Activated CD8-positive, alpha-beta T cell treated with anti-CD3 and anti-CD28 coated beads, Interleukin-2, amount 10 ng/mL, durations not matched to agents 7 days and 5 days (primary cell): ENCODE data around the gene RXFP2. TPM values are rescaled to one million over a fixed set of nuclear protein-coding genes. Genes with fewer than 3 reads are reported as not detected.
A peak's percentile ranks its signal among the peaks of the same experiment; 100 is the strongest.

ENCODE experiments used
- ATAC-seq: fragments of 150-1000 bp; cut with Tn5 transposase; one replicate; pipeline ENCODE4 v1.10.0; 2021; ENCODE audit warnings: moderate library complexity
- CTCF ChIA-PET: fragments of 350-600 bp; sonication (Branson Sonifier 250); formaldehyde crosslinking; loops from one replicate; lab custom pipeline; 2021; ENCODE audit warnings: antibody characterized with exemption; lab: Charles Lee
- POLR2A ChIA-PET: fragments of 350-600 bp; sonication (Branson Sonifier 250); formaldehyde crosslinking; loops from one replicate; lab custom pipeline; 2021; ENCODE audit warnings: antibody characterized with exemption; lab: Charles Lee
- DNase-seq: peaks from one replicate; pipeline ENCODE4 v3.0.0-alpha.2; 2020
- H3K27ac Mint-ChIP-seq: one replicate; pipeline ENCODE4 v1.8.0; 2021; ENCODE audit warnings: mild to moderate bottlenecking, mixed read lengths
- H3K27me3 Mint-ChIP-seq: one replicate; pipeline ENCODE4 v1.8.0; 2021; ENCODE audit warnings: low read depth, mixed read lengths
- H3K36me3 Mint-ChIP-seq: one replicate; pipeline ENCODE4 v1.8.0; 2021; ENCODE audit warnings: low read depth, mixed read lengths
- H3K4me1 Mint-ChIP-seq: one replicate; pipeline ENCODE4 v1.8.0; 2021; ENCODE audit warnings: low read depth, mixed read lengths
- H3K4me3 Mint-ChIP-seq: one replicate; pipeline ENCODE4 v1.8.0; 2021; ENCODE audit warnings: mild to moderate bottlenecking, mixed read lengths
- H3K9me3 Mint-ChIP-seq: one replicate; pipeline ENCODE4 v1.8.0; 2022; ENCODE audit warnings: mixed read lengths; ENCODE audit not compliant: insufficient read depth
- total RNA-seq, 2 experiments: library from RNA; stranded (reverse); gene quantifications; one replicate each; pipeline ENCODE4 v1.2.3, GENCODE V29; 2021

The RXFP2 gene
- total RNA-seq, 2 experiments from 2014 or later = not detected

DNA sequence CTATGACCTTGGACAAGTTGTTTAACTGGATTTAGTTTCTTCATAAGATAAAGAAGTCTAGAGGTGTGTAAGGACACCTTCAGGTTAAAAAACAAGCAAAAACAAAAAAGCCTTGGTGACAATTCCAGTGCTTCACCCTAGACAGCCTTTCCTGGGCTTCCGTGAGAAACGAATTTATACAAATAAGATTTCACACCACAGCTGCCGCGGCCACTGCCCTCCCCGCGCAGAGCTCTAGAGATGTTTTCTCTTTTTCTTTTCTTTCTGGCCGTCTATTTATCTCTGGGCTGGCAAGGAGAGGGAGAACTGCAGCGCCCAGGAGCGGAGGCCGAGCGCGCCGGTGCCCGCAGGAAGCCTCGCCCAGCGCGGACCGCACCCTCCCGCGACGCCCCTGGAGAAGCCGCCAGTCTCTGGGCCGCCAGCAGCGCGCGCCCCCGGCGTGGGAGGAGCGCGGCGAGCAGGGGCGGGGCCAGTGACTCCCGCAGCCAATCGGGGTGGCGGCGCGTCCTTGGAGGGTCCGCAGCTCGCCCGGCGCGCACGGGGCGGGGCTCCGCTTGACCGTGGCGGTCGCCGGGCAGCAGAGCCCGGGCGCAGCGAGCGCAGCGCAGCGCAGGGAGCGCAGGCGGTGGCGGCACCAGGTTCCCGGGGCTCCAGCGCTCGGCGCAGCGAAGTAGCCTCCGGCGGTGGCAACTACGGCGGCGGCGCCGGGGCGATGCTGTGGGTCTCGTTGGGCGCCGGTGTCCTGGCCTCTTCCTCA lies 107.0 kb downstream of the RXFP2 start:
- DNase-seq (peak; percentile 76), ATAC-seq (peak; percentile 99)
- POLR2A ChIA-PET = interaction anchor here (0.6 kb wide), 1 partner anchor 517 kb away, joined by 3 read pairs; no protein-coding TSS in a partner anchor
- peak overlapping the region; percentile 75 for H3K4me3 Mint-ChIP-seq
- CTCF ChIA-PET = no interaction called here
- H3K9me3 Mint-ChIP-seq = no peaks in the 10 kb centered on the region
- peaks cover 13% of the 10 kb centered on the region for H3K4me1 Mint-ChIP-seq
- no peaks in the 10 kb centered on the region for H3K36me3 Mint-ChIP-seq
- H3K27ac Mint-ChIP-seq = no peak overlapping the region
- H3K27me3 Mint-ChIP-seq = peaks cover 42% of the 10 kb centered on the region

DNA sequence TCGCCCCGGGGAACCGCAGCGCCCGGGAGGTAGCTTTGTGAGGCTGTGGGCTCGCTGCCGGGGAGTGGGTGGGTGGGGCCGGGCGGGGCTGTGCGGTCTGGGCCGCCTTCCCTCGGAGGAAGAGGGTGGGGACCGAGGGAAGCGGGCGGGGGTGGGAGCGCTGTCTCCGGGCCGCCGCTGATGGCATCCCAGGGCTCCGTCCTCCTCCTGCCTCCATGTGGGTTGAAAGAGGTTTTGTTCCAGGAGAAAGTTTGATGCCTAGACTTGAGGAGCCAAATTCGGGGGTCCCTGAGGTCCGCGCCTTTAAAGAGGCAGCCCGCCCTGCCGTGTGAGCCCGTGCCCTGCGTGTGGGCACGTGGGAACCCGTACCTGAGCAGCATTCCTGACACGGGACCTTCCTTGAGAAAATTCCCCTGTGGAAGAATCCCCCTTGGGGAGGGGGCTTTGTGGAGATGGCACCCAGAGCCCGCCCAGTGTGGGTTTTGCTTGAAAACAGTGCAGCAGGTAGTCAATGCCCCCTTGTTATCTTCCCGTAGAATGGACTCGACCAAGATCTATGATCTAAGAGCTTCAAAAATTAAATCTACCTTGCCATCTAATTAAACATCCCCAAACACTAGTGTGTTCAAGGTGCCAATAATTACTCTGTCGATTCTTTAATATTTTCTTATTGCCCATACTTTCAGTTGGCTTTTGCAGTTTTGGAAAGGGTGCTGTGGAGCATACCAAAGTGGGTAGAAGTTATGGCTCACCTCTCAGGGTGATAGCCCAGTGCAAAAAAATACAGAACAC lies 107.8 kb downstream of the RXFP2 start:
- Mint-ChIP-seq H3K4me3 (peak overlapping the region; percentile 62), H3K36me3 (no peaks in the 10 kb centered on the region), H3K27me3 (peaks cover 42% of the 10 kb centered on the region), H3K27ac (no peak overlapping the region), H3K4me1 (peaks cover 13% of the 10 kb centered on the region), H3K9me3 (no peaks in the 10 kb centered on the region)
- CTCF ChIA-PET = no interaction called here
- ATAC-seq (peak; percentile 38), DNase-seq (no peak)
- POLR2A ChIA-PET = no interaction called here

DNA sequence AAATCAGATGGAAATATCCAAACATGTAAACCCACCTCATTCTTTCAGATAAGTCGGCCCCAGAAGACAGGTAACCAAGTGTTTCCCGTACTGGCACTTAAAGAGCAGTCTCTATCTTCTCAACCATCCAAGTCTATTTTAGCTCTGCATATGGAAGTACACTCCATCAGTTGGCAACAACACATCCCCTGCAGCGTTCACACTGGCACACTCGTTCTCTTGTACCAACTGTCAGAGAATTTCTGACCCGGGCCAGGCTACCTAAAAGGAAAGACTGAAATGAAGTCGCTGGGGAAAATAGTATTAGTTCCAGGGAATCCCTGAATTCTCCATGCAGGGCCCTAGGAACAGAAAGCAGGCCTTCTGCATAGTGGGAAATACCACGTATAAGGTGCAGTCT lies 109.3 kb downstream of the RXFP2 start:
- no peak overlapping the region for H3K4me3 Mint-ChIP-seq
- ATAC-seq (no peak), DNase-seq (no peak)
- peaks cover 39% of the 10 kb centered on the region for H3K27me3 Mint-ChIP-seq
- no peak overlapping the region for H3K27ac Mint-ChIP-seq
- no peaks in the 10 kb centered on the region for H3K36me3 Mint-ChIP-seq
- CTCF ChIA-PET = no interaction called here
- H3K4me1 Mint-ChIP-seq = peaks cover 13% of the 10 kb centered on the region
- H3K9me3 Mint-ChIP-seq = no peaks in the 10 kb centered on the region
- POLR2A ChIA-PET = no interaction called here

DNA sequence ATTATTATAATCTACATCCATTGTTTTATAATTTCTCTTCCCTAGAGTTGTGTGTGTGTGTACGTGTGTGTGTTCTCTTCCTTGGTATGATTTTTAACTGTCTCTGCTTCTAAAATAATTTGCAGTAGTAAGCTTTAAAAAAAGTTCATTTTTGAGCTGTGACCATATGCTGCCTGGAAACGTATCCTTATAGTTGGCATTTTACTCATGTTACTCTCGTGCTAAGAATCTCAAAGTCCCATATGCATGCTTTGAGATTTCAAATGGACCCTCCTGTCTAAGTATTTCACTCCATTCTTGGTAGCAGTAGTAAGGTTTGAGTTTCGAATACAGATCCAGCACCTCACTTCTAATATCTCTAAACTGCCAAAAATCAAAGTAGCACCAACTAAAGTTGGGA lies 109.9 kb downstream of the RXFP2 start:
- Mint-ChIP-seq H3K4me1 (peaks cover 13% of the 10 kb centered on the region), H3K27ac (no peak overlapping the region), H3K27me3 (peaks cover 36% of the 10 kb centered on the region), H3K36me3 (no peaks in the 10 kb centered on the region), H3K9me3 (no peaks in the 10 kb centered on the region), H3K4me3 (no peak overlapping the region)
- DNase-seq (no peak), ATAC-seq (no peak)
- CTCF ChIA-PET = no interaction called here
- POLR2A ChIA-PET = no interaction called here

DNA sequence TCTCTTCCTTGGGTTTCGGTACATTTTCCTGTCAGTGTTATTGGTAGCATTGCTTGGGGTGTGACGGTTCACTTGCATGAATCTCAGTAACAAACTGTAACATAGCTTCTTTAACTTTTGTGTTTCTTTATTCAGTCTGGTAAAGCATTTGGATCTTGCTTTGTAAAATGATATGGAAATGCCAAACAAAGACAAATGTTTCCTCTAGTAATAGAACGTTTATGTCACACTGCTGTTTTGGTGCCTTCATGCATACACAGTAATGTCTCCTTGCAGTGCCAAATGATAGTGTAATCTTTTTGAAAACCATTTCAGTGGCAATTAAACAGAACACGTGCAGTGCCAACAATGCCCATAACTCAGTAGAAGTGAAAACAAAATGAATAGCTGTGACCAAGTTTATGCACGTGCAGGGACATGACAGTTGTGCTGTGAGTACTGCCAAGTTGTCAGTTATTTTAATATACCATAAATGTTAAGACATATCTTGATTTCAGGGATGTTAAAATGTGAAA lies 110.8 kb downstream of the RXFP2 start:
- Mint-ChIP-seq H3K27ac (no peak overlapping the region), H3K4me1 (peaks cover 13% of the 10 kb centered on the region)
- CTCF ChIA-PET = interaction anchor here (1.0 kb wide), 1 partner anchor 60 kb away, joined by 3 read pairs; no protein-coding TSS in a partner anchor

DNA sequence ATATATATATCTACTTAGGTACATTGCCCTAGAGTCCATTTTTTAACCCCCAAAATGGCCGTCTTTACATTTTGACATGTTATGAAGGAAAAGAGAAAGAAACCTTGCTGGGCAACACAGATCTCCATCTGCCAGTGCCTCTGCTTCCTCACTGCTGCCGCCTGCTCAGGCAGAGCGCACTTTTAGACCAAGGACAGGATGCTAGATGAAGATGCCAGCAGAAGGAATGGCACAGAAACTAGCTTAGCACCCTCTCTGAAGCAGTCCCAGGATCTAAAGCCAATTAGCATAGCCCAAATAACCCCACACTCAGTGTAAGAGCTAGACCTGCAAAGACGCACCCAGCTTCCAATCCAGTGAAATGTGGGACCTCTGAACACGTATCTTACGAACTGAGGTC lies 111.9 kb downstream of the RXFP2 start:
- CTCF ChIA-PET = no interaction called here
- H3K9me3 Mint-ChIP-seq = no peaks in the 10 kb centered on the region

More for the DNA sequence above, 110.8 kb downstream of the RXFP2 start:
- H3K36me3 Mint-ChIP-seq = no peaks in the 10 kb centered on the region
- POLR2A ChIA-PET = no interaction called here
- ATAC-seq (no peak), DNase-seq (no peak)
- peaks cover 28% of the 10 kb centered on the region for H3K27me3 Mint-ChIP-seq
- H3K9me3 Mint-ChIP-seq = no peaks in the 10 kb centered on the region
- no peak overlapping the region for H3K4me3 Mint-ChIP-seq

More for the DNA sequence above, 111.9 kb downstream of the RXFP2 start:
- H3K4me3 Mint-ChIP-seq = no peak overlapping the region
- peaks cover 10% of the 10 kb centered on the region for H3K4me1 Mint-ChIP-seq
- no peak overlapping the region for H3K27ac Mint-ChIP-seq
- DNase-seq = no peak
- POLR2A ChIA-PET = no interaction called here
- ATAC-seq = no peak
- no peaks in the 10 kb centered on the region for H3K36me3 Mint-ChIP-seq
- peaks cover 22% of the 10 kb centered on the region for H3K27me3 Mint-ChIP-seq
